ENCODE measurements around the gene GRK2. TPM values are rescaled to one million over a fixed set of nuclear protein-coding genes. Genes with fewer than 3 reads are reported as not detected.
A peak's percentile ranks its signal among the peaks of the same experiment; 100 is the strongest.

Gene GRK2
- total RNA-seq, 1 donor from 2014 or later: 52.2 TPM

GRCh38 chr11:67242548-67242947 lies 23.7 kb upstream of the GRK2 start:
- no peak overlapping the region for H3K27ac Mint-ChIP-seq (ENCODE audit: unreplicated experiment)

GRCh38 chr11:67243051-67243450 lies 23.2 kb upstream of the GRK2 start:
- no peak for TF ChIP-seq CTCF (IDR thresholded peaks at IDR 0.05; ENCODE audit: partially characterized antibody, unreplicated experiment)
- H3K27me3 Mint-ChIP-seq (ENCODE audit: unreplicated experiment): peaks cover 4% of the 10 kb centered on the region
- no peak overlapping the region for H3K27ac Mint-ChIP-seq (ENCODE audit: unreplicated experiment)
- DNase-seq: no peak
- H3K4me1 Mint-ChIP-seq (ENCODE audit: low read depth, unreplicated experiment): peaks cover 23% of the 10 kb centered on the region
- no peaks in the 10 kb centered on the region for H3K36me3 Mint-ChIP-seq (ENCODE audit: unreplicated experiment)
- peak overlapping the region; percentile 77 for H3K4me3 Mint-ChIP-seq (ENCODE audit: unreplicated experiment)
- H3K9me3 Mint-ChIP-seq (ENCODE audit: unreplicated experiment): peaks cover 9% of the 10 kb centered on the region

More at GRCh38 chr11:67242548-67242947, 23.7 kb upstream of the GRK2 start:
- H3K4me1 Mint-ChIP-seq (ENCODE audit: low read depth, unreplicated experiment): peaks cover 23% of the 10 kb centered on the region
- no peaks in the 10 kb centered on the region for H3K36me3 Mint-ChIP-seq (ENCODE audit: unreplicated experiment)
- DNase-seq: no peak
- peak overlapping the region; percentile 77 for H3K4me3 Mint-ChIP-seq (ENCODE audit: unreplicated experiment)
- peaks cover 4% of the 10 kb centered on the region for H3K27me3 Mint-ChIP-seq (ENCODE audit: unreplicated experiment)
- no peak for TF ChIP-seq CTCF (IDR thresholded peaks at IDR 0.05; ENCODE audit: partially characterized antibody, unreplicated experiment)
- peaks cover 9% of the 10 kb centered on the region for H3K9me3 Mint-ChIP-seq (ENCODE audit: unreplicated experiment)

- no peak for DNase-seq
- Mint-ChIP-seq H3K4me3 (ENCODE audit: unreplicated experiment) (no peak overlapping the region), H3K27ac (ENCODE audit: unreplicated experiment) (no peak overlapping the region), H3K4me1 (ENCODE audit: low read depth, unreplicated experiment) (peaks cover 13% of the 10 kb centered on the region), H3K27me3 (ENCODE audit: unreplicated experiment) (peaks cover 2% of the 10 kb centered on the region), H3K36me3 (ENCODE audit: unreplicated experiment) (no peaks in the 10 kb centered on the region), H3K9me3 (ENCODE audit: unreplicated experiment) (peaks cover 6% of the 10 kb centered on the region)
- no peak for TF ChIP-seq CTCF (IDR thresholded peaks at IDR 0.05; ENCODE audit: partially characterized antibody, unreplicated experiment)
Observed at GRCh38 chr11:67245046-67245445, 21.2 kb upstream of the GRK2 start.

- Mint-ChIP-seq H3K9me3 (ENCODE audit: unreplicated experiment) (no peaks in the 10 kb centered on the region), H3K27ac (ENCODE audit: unreplicated experiment) (no peak overlapping the region), H3K36me3 (ENCODE audit: unreplicated experiment) (no peaks in the 10 kb centered on the region), H3K4me3 (ENCODE audit: unreplicated experiment) (no peak overlapping the region), H3K27me3 (ENCODE audit: unreplicated experiment) (peaks cover 2% of the 10 kb centered on the region), H3K4me1 (ENCODE audit: low read depth, unreplicated experiment) (no peaks in the 10 kb centered on the region)
- no peak for DNase-seq
- no peak for TF ChIP-seq CTCF (IDR thresholded peaks at IDR 0.05; ENCODE audit: partially characterized antibody, unreplicated experiment)
Observed at GRCh38 chr11:67247946-67248550, 18.2 kb upstream of the GRK2 start.

GRCh38 chr11:67248653-67249052 lies 17.6 kb upstream of the GRK2 start:
- Mint-ChIP-seq H3K4me3 (ENCODE audit: unreplicated experiment) (no peak overlapping the region), H3K9me3 (ENCODE audit: unreplicated experiment) (peaks cover 2% of the 10 kb centered on the region), H3K4me1 (ENCODE audit: low read depth, unreplicated experiment) (no peaks in the 10 kb centered on the region), H3K27me3 (ENCODE audit: unreplicated experiment) (peaks cover 2% of the 10 kb centered on the region), H3K36me3 (ENCODE audit: unreplicated experiment) (no peaks in the 10 kb centered on the region), H3K27ac (ENCODE audit: unreplicated experiment) (no peak overlapping the region)
- TF ChIP-seq CTCF (IDR thresholded peaks at IDR 0.05; ENCODE audit: partially characterized antibody, unreplicated experiment): no peak
- no peak for DNase-seq
